Testis (tissue), 3 donors: Measurements from ENCODE around the gene UBE2V1. TPM values are rescaled to one million over a fixed set of nuclear protein-coding genes. Genes with fewer than 3 reads are reported as not detected.

Experiments used
- DNase-seq: peaks from one replicate; pipeline ENCODE4 v3.0.0-alpha.2; 2019
- H3K27ac ChIP-seq, 2 donors: fragments of 200-600 bp; sonication (generic); one replicate each; pipeline ENCODE4 v1.5.1; 2019
- H3K27me3 ChIP-seq: fragments of 200-600 bp; sonication (generic); one replicate; pipeline ENCODE4 v1.5.1; 2019
- H3K36me3 ChIP-seq: fragments of 200-600 bp; sonication (generic); one replicate; pipeline ENCODE4 v1.5.1; 2017; ENCODE audit warnings: low read depth; ENCODE audit errors: missing control alignments
- H3K4me1 ChIP-seq: fragments of 200-600 bp; sonication (generic); one replicate; pipeline ENCODE4 v1.5.1; 2019
- H3K4me3 ChIP-seq, 2 donors: fragments of 200-600 bp; sonication (generic); one replicate each; pipeline ENCODE4 v1.5.1; 2017 to 2019
- H3K9me3 ChIP-seq: fragments of 200-600 bp; sonication (generic); one replicate; pipeline ENCODE4 v1.5.1; 2017
- POLR2A ChIP-seq: fragments of 450-650 bp; IDR thresholded peaks from one replicate; pipeline ENCODE4 v1.6.1; 2017; ENCODE audit warnings: antibody characterized with exemption, mild to moderate bottlenecking, moderate library complexity
- WGBS, 2 donors: methylation state at CpG; one replicate each; pipeline ENCODE4 v1.1.5; 2018; 5-methylcytosine and 5-hydroxymethylcytosine counted together
- intact Hi-C: fragments of 100-400 bp; cut with DNase I; formaldehyde crosslinking; loops from one replicate; pipeline ENCODE4 v1.15.1; 2023; ENCODE audit warnings: low total_unique reads
- polyA plus RNA-seq: library from polyadenylated mRNA; stranded (reverse); fragments of 350-450 nt; fragmentation: Illumina TruSeq; extraction: RNeasy Lipid Tissue Mini Kit (QIAGEN cat#74804); gene quantifications from one replicate; pipeline ENCODE4 v1.2.3, GENCODE V29; 2014; ENCODE audit warnings: low read depth, low replicate concordance; ENCODE audit not compliant: insufficient read depth
- total RNA-seq, 2 donors: library from RNA; depleted of rRNA; stranded (reverse); fragments of >200 nt; gene quantifications; one replicate each; pipeline ENCODE4 v1.2.3, GENCODE V29; 2016
- TF ChIP-seq, protein P1 (sequence below), 3 experiments: fragments of 450-650 bp in 2 of 3; fragments of 200-600 bp in 1 of 3; sonication (generic) in 1 of 3; IDR thresholded peaks; one replicate each; pipeline ENCODE4 v1.5.1; 2016 to 2019; ENCODE audit warnings: antibody characterized with exemption in 3 of 3, mild to moderate bottlenecking in 2 of 3, moderate library complexity in 1 of 3

UBE2V1 gene
- total and polyA plus RNA-seq, 3 donors from 2014 or later, result 78.1 to 121 (median 80.5) TPM

DNA sequence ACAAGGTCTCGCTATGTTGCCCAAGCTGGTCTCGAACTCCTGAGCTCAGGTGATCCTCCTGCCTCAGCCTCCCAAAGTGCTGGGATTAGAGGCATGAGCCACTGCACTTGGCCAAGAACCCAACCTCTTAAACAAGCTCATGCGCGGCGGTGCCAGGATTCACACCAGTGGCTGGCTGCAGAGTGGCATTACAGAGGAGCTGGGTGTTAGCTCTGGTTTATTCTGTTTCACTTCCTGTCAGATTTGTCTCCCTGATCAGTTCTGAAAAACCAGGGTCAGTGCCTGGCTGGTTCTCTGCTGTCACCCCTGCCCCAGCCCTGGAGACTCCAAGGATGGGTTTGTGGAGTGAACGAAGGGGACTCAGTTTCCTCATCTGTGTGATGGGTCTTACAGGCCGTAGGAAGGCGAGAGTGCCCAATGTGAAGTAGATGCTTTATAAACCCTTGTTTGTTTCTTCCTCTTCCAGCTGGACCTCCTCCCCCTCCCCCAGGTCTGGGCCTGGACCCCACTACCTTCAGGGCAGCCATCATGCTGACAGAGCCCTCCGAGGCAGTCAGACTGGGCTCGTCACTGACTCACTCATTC, 63.4 kb downstream of the UBE2V1 start:
- no peak for DNase-seq
- WGBS, 2 donors, result 91 to 95% methylated on average over 7 to 10 of the region's 10 CpGs
- Histone ChIP-seq H3K9me3 (no peaks in the 10 kb centered on the region), H3K36me3 (no peaks in the 10 kb centered on the region), H3K4me3 (no peak overlapping the region), H3K4me1 (peaks cover 15% of the 10 kb centered on the region), H3K27ac (no peak overlapping the region), H3K27me3 (no peaks in the 10 kb centered on the region)
- TF ChIP-seq, protein P1, sequence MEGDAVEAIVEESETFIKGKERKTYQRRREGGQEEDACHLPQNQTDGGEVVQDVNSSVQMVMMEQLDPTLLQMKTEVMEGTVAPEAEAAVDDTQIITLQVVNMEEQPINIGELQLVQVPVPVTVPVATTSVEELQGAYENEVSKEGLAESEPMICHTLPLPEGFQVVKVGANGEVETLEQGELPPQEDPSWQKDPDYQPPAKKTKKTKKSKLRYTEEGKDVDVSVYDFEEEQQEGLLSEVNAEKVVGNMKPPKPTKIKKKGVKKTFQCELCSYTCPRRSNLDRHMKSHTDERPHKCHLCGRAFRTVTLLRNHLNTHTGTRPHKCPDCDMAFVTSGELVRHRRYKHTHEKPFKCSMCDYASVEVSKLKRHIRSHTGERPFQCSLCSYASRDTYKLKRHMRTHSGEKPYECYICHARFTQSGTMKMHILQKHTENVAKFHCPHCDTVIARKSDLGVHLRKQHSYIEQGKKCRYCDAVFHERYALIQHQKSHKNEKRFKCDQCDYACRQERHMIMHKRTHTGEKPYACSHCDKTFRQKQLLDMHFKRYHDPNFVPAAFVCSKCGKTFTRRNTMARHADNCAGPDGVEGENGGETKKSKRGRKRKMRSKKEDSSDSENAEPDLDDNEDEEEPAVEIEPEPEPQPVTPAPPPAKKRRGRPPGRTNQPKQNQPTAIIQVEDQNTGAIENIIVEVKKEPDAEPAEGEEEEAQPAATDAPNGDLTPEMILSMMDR (IDR thresholded peaks at IDR 0.05), result no peak
- no peak for TF ChIP-seq POLR2A
- intact Hi-C loops, result no loop called here

DNA sequence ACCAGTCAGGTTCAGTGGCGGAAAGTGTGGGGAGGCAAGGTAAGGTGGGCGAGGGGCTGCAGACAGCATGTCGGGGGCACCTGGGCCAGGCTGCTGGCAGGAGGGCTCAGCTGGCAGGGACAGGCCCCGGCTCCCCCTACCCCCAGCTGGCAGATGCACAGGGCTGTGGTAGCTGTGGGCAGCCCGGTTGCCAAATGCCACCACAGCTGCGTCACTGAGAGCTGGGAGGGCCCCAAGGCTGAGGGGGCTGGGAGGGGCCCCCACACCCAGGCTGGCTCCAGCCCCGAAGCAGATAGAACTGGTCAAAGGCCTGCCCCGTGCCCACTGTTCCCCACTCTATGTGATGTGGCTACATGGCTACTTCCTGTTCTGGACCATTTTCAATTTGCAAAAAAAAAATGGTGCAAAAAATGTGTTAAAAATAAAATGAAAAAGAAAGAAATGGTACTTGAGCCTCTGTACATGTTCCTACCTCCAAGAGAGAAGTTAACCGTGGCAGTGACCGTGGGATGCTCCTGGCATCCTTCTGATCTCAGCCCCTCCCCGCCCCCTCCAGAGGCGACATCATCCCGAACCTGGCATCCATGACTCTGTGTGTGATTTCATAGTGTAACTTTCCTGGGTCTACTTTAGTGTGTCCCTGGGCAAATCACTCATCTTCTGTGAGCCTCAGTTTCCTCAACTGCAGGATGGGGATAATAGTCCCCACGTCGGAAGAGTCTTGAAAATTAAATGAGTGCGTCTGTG, 64.4 kb downstream of the UBE2V1 start:
- Histone ChIP-seq H3K4me1 (peaks cover 11% of the 10 kb centered on the region), H3K27me3 (no peaks in the 10 kb centered on the region), H3K36me3 (no peaks in the 10 kb centered on the region), H3K27ac (peak overlapping the region in 1 of 2 donors; percentile 24), H3K9me3 (no peaks in the 10 kb centered on the region), H3K4me3 (no peak overlapping the region)
- intact Hi-C loops, result no loop called here
- DNase-seq, result peak; percentile 28
- TF ChIP-seq, protein P1 (IDR thresholded peaks at IDR 0.05), result no peak
- no peak for TF ChIP-seq POLR2A
- 69 to 72% methylated on average over 16 of the region's 16 CpGs for WGBS, 2 donors

GRCh38 chr20:50044353-50044960, 68.5 kb downstream of the UBE2V1 start:
- Histone ChIP-seq H3K36me3 (no peaks in the 10 kb centered on the region), H3K27me3 (no peaks in the 10 kb centered on the region), H3K4me3 (no peak overlapping the region), H3K4me1 (no peaks in the 10 kb centered on the region), H3K27ac (no peak overlapping the region), H3K9me3 (no peaks in the 10 kb centered on the region)
- intact Hi-C loops, result no loop called here
- DNase-seq, result no peak
- WGBS, 2 donors, result 75 to 86% methylated on average over 5 of the region's 5 CpGs
- TF ChIP-seq, protein P1 (IDR thresholded peaks at IDR 0.05), result no peak
- TF ChIP-seq POLR2A, result no peak

DNA sequence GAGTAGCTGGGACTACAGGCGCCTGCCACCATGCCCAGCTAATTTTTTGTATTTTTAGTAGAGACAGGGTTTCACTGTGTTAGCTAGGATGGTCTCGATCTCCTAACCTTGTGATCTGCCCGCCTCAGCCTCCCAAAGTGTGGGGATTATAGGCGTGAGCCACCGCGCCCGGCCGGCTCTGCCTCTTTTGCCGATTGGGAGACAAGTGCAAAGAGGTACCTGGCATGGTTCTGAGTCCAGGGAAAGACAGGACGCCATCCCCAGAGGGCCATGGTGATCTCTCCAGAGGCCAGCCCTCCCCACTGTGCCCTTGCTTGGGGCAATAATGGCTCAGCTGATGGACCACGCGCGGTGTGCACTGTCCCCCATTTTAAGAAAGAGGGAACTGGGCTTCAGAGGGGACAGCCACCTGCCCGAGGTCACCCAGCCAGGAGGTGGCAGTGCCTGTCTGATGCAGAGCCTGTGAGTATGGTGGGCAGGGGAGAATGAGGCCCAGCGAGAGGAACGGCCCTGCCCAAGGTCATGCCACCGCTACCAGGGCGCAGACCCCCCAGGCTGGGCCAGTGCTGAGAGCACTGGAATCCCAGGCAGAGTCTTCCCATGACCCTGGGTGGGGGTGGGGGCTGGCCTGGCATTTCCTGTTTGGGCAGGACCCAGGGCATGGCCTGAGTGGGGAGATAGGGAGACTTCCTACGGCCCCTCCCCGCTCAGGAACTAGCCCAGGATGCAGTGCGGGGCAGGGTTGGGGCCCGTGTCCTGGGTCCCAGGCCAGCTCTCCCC, 69.2 kb downstream of the UBE2V1 start:
- WGBS, 2 donors, result 89 to 95% methylated on average over 12 to 22 of the region's 22 CpGs
- Histone ChIP-seq H3K9me3 (no peaks in the 10 kb centered on the region), H3K4me3 (no peak overlapping the region), H3K27ac (no peak overlapping the region), H3K4me1 (no peaks in the 10 kb centered on the region), H3K36me3 (no peaks in the 10 kb centered on the region), H3K27me3 (no peaks in the 10 kb centered on the region)
- no peak for DNase-seq
- intact Hi-C loops, result no loop called here
- no peak for TF ChIP-seq POLR2A
- TF ChIP-seq, protein P1 (IDR thresholded peaks at IDR 0.05), result no peak
